GM19463 (cell line): ENCODE results near the gene DEDD2.

Experiments
- ATAC-seq: cut with Tn5 transposase; IDR thresholded peaks from one replicate; pipeline ENCODE4 v1.9.1; 2021; ENCODE audit warnings: mild to moderate bottlenecking, moderate library complexity; ENCODE audit not compliant: unreplicated experiment

DEDD2 gene

DNA sequence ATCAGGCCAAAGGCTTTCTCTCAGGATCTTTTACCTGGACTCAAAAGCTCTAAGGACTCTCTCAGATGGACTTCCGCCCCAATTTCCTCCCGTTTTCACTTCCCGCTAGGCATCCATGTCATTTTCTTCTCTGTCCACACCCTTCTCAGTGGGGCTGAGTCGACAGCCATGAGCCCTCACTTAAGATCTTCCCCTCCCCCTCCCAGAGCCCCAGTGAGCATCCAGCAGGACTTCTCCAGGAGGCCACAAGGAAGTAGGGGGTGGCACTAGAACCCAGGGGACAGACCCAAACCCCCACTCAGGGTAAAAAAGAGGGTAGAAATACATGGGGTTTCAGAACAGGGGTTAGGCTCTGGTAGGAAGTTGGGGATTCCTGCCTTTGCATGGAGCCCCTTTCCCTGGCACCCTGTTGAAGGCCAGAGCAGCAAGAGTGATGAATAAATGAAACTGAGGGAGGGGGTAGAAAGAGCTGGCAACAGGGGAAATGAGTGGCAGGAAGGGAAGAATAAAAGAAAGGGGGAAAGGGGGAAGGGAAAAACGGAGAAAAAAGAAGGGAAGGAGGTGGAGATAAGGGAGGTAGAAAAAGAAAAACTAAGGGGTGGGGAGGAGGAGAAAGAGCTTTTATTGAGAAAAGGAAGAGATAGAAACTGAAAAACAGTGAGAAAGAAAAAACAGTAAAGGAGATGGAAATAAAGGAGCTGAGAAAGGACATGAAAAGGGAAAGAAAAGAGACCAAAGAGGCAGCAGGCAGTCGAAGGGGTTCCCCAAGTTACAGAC, 42.3 kb downstream of the DEDD2 start:
- ATAC-seq: no peak

GRCh38 chr19:42174188-42174587, 43.3 kb downstream of the DEDD2 start:
- ATAC-seq: no peak

GRCh38 chr19:42173695-42174094, 43.8 kb downstream of the DEDD2 start:
- ATAC-seq: no peak

GRCh38 chr19:42172261-42172660, 45.2 kb downstream of the DEDD2 start:
- ATAC-seq: no peak

GRCh38 chr19:42170715-42171114, 46.8 kb downstream of the DEDD2 start:
- ATAC-seq: no peak

- ATAC-seq: no peak
Measured at GRCh38 chr19:42169486-42170413, 47.7 kb downstream of the DEDD2 start.

GRCh38 chr19:42168206-42168605, 49.3 kb downstream of the DEDD2 start:
- ATAC-seq: no peak

DNA sequence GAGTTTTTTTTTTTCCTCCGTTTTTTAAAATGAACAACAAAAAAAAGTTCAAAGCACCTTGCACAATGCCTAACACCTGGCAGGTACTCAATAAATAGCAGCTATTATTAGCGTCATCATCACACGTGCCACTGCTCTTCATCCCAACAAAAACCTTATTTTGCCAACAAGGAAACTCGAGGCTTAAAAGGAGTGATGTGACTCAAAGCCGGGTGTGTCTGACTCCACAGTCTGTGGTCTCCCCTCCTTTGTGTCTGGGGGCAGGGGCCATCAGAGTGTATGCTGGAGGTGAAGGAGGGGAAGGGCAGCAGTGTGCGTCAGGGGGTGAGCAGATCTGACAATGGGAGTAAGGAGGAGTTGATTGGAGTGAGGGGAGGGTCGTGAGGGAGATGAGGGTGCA, 51.2 kb downstream of the DEDD2 start:
- ATAC-seq: no peak

DNA sequence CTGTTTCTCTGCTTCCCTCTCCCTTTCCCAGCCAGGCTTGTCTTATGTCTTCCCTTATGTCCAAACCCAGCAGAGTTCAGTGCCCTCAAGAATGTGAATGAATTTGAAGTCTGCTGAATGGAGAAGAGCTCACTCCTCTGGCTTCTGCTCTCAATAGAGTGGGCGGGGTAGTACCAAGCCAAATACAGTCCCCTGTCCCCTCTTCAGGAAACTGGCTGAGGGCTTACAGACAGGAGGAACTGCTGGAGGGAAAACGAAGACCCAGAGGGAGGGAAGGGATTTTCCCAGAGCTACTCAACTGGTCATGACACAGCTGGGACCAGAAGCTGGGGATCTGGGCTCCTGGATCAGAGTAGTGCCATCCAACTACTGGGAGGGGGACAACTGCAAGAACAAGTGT, 52.3 kb downstream of the DEDD2 start:
- no peak for ATAC-seq

DNA sequence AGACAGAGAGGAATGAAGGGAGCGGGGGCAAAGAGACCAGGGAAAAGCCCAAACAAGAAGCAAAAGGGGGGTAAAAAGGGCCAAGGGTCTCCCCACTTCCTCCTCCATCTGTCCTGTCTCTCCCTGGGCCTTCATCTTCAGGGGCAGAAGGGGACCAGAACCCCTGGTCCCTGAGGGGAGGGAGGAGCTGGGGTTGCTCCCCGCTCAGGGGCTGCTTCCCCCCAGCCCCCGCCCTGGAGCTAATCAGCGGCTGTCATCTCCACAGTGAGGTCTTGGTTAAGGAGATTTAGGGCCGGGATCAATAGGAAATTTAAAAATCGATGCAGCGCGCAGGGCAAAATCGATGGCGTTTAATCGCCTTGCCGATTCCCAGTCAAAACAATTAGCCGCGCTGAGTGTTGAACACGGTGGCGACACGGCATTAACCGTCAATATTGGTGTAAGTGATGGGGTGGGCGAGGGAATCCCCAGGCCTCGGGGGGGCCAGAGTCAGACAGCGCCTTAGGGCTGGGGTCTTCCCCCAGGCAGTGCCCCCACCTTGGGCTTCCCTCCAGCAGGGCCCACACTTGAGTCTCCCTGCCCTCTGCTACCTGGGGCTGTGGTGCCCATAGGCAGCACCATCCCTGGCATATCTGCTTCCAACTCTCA, 55.7 kb downstream of the DEDD2 start:
- ATAC-seq: no peak

- ATAC-seq: no peak
Measured at GRCh38 chr19:42159942-42160341, 57.5 kb downstream of the DEDD2 start.

GRCh38 chr19:42158926-42159325, 58.6 kb downstream of the DEDD2 start:
- ATAC-seq: no peak

GRCh38 chr19:42156571-42156970, 60.9 kb downstream of the DEDD2 start:
- no peak for ATAC-seq

GRCh38 chr19:42155796-42156195, 61.7 kb downstream of the DEDD2 start:
- ATAC-seq: no peak

- no peak for ATAC-seq
Measured at GRCh38 chr19:42154471-42155323, 62.8 kb downstream of the DEDD2 start.

- no peak for ATAC-seq
Measured at GRCh38 chr19:42153672-42154433, 63.6 kb downstream of the DEDD2 start.

GRCh38 chr19:42152910-42153671, 64.4 kb downstream of the DEDD2 start:
- ATAC-seq: no peak

- no peak for ATAC-seq
Measured at GRCh38 chr19:42151782-42152684, 65.4 kb downstream of the DEDD2 start.
